Parathyroid adenoma (tissue), 2 donors: ENCODE measurements around the gene VHLL.

Experiments
- H2AFZ ChIP-seq: fragments of 300-600 bp; sonication (generic); one replicate; pipeline ENCODE4 v1.7.0; 2017; ENCODE audit warnings: antibody characterized with exemption, mild to moderate bottlenecking
- H3K27ac ChIP-seq: fragments of 300-600 bp; sonication (generic); one replicate; pipeline ENCODE4 v1.7.0; 2017
- H3K27me3 ChIP-seq: fragments of 300-600 bp; sonication (generic); one replicate; pipeline ENCODE4 v1.7.0; 2017; ENCODE audit warnings: low read length; ENCODE audit not compliant: control insufficient read depth, insufficient read depth
- H3K36me3 ChIP-seq: fragments of 300-600 bp; sonication (generic); one replicate; pipeline ENCODE4 v1.7.0; 2017; ENCODE audit warnings: low read length; ENCODE audit not compliant: control insufficient read depth, insufficient read depth
- H3K4me1 ChIP-seq: fragments of 300-600 bp; sonication (generic); one replicate; pipeline ENCODE4 v1.7.0; 2017; ENCODE audit warnings: control low read depth
- H3K4me2 ChIP-seq: fragments of 300-600 bp; sonication (generic); one replicate; pipeline ENCODE4 v1.7.0; 2017; ENCODE audit warnings: low read length
- H3K4me3 ChIP-seq: fragments of 300-600 bp; sonication (generic); one replicate; pipeline ENCODE4 v1.7.0; 2017; ENCODE audit warnings: low read depth, low read length
- H3K79me2 ChIP-seq: fragments of 300-600 bp; sonication (generic); one replicate; pipeline ENCODE4 v1.7.0; 2017; ENCODE audit warnings: control low read depth
- H3K9ac ChIP-seq: fragments of 300-600 bp; sonication (generic); one replicate; pipeline ENCODE4 v1.7.0; 2017; ENCODE audit warnings: mild to moderate bottlenecking
- H3K9me3 ChIP-seq: fragments of 300-600 bp; sonication (generic); one replicate; pipeline ENCODE4 v1.7.0; 2017; ENCODE audit warnings: low read length; ENCODE audit not compliant: control insufficient read depth
- TF ChIP-seq, protein P1 (sequence below): fragments of 300-600 bp; sonication (generic); IDR thresholded peaks from one replicate; pipeline ENCODE4 v1.7.0; 2017; ENCODE audit warnings: antibody characterized with exemption, mild to moderate bottlenecking
- donor health status: primary hyperparathyroidism.

The VHLL gene

GRCh38 chr1:156253634-156254033, 45.5 kb downstream of the VHLL start:
- peak overlapping the region; percentile 42 for H3K4me2 ChIP-seq
- no peak overlapping the region for H3K4me3 ChIP-seq
- H3K9ac ChIP-seq: no peak overlapping the region
- TF ChIP-seq, protein P1, sequence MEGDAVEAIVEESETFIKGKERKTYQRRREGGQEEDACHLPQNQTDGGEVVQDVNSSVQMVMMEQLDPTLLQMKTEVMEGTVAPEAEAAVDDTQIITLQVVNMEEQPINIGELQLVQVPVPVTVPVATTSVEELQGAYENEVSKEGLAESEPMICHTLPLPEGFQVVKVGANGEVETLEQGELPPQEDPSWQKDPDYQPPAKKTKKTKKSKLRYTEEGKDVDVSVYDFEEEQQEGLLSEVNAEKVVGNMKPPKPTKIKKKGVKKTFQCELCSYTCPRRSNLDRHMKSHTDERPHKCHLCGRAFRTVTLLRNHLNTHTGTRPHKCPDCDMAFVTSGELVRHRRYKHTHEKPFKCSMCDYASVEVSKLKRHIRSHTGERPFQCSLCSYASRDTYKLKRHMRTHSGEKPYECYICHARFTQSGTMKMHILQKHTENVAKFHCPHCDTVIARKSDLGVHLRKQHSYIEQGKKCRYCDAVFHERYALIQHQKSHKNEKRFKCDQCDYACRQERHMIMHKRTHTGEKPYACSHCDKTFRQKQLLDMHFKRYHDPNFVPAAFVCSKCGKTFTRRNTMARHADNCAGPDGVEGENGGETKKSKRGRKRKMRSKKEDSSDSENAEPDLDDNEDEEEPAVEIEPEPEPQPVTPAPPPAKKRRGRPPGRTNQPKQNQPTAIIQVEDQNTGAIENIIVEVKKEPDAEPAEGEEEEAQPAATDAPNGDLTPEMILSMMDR: no peak
- H3K36me3 ChIP-seq: no peaks in the 10 kb centered on the region
- no peaks in the 10 kb centered on the region for H3K79me2 ChIP-seq
- H3K4me1 ChIP-seq: peaks cover 22% of the 10 kb centered on the region
- H3K27ac ChIP-seq: peak overlapping the region; percentile 74
- no peaks in the 10 kb centered on the region for H3K27me3 ChIP-seq
- H2AFZ ChIP-seq: no peak overlapping the region
- no peaks in the 10 kb centered on the region for H3K9me3 ChIP-seq

DNA sequence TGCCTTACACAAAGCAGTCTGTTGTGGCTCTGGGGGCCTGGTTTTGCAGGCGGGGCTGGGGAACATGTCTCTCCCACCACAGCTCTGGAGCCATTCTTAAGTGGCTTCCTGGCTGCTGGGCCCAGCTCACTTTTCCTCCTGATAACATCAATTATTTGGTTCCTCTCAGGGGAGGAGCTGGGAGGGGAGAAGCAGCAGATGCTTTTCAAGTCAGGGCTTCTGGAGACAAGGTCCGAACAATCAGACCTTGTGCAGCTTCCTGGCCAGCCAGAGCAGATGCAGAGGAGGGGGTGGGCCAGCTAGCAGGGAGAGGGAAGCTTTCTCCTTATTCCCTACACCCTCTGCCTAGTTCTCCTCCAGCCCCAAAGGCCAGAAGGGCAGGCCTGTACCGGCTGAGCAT, 47.6 kb downstream of the VHLL start:
- peak overlapping the region; percentile 49 for H3K27ac ChIP-seq
- no peak overlapping the region for H3K4me2 ChIP-seq
- no peaks in the 10 kb centered on the region for H3K27me3 ChIP-seq
- H3K79me2 ChIP-seq: no peaks in the 10 kb centered on the region
- no peaks in the 10 kb centered on the region for H3K9me3 ChIP-seq
- H3K9ac ChIP-seq: no peak overlapping the region
- H3K36me3 ChIP-seq: no peaks in the 10 kb centered on the region
- H2AFZ ChIP-seq: no peak overlapping the region
- peaks cover 22% of the 10 kb centered on the region for H3K4me1 ChIP-seq
- TF ChIP-seq, protein P1: no peak
- no peak overlapping the region for H3K4me3 ChIP-seq

DNA sequence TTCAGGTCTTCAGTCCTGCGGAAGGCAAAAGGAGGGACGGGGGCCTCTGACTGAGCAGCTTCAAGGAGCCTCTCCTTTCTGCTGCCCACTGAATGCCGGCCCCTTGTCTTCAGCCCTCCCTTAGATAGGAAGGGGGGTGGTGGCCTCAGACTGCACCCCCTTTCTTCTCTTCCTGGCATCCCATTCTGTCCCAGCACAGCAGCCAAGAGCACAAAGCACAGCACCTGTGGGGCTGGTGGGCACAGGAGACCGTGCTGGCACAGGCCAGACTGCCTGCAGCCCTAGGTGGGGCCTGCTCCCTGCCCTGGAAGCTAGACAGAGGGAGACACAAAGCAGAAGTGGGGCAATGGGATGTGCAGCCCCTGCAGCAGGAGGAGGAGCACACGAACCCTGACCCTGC, 49.5 kb downstream of the VHLL start:
- H3K4me1 ChIP-seq: peaks cover 22% of the 10 kb centered on the region
- no peaks in the 10 kb centered on the region for H3K79me2 ChIP-seq
- no peaks in the 10 kb centered on the region for H3K36me3 ChIP-seq
- H3K9ac ChIP-seq: no peak overlapping the region
- H3K27me3 ChIP-seq: no peaks in the 10 kb centered on the region
- H3K4me3 ChIP-seq: no peak overlapping the region
- H3K4me2 ChIP-seq: no peak overlapping the region
- no peak overlapping the region for H2AFZ ChIP-seq
- no peak overlapping the region for H3K27ac ChIP-seq
- TF ChIP-seq, protein P1: no peak
- H3K9me3 ChIP-seq: no peaks in the 10 kb centered on the region
